HepG2 (cell line): ENCODE results near the gene CBFA2T2.

Experiments
- EP300 ChIP-seq, 3 experiments: sonication (generic) in 1 of 3; formaldehyde crosslinking in 1 of 3; IDR thresholded peaks; 2 replicates each; pipeline versions ENCODE4 v1.5.1 to v1.6.1; 2011 to 2020; ENCODE audit warnings: low read depth in 2 of 3, low read length in 2 of 3, borderline replicate concordance in 1 of 3, improper control_type of control experiment in 1 of 3, mild to moderate bottlenecking in 1 of 3, missing genetic modification reagents in 1 of 3, moderate library complexity in 1 of 3
- ETV6 ChIP-seq: sonication (generic); formaldehyde crosslinking; conservative IDR thresholded peaks from 2 replicates; pipeline ENCODE4 v1.4.0; 2020; ENCODE audit warnings: missing genetic modification reagents
- EZH2 ChIP-seq: conservative IDR thresholded peaks from 2 replicates; pipeline ENCODE4 v1.6.1; 2012; ENCODE audit warnings: mild to moderate bottlenecking, low read depth, low read length, moderate library complexity
- GATAD1 ChIP-seq: IDR thresholded peaks from 2 replicates; pipeline ENCODE4 v1.6.1; 2016; ENCODE audit warnings: missing genetic modification reagents, missing compliant biosample characterization
- IRF2 ChIP-seq: IDR thresholded peaks from 2 replicates; pipeline ENCODE4 v1.6.1; 2018; ENCODE audit warnings: missing genetic modification reagents, missing compliant biosample characterization
- NFYB ChIP-seq: sonication (generic); formaldehyde crosslinking; IDR thresholded peaks from 2 replicates; pipeline ENCODE4 v1.4.0; 2020; ENCODE audit warnings: missing genetic modification reagents
- POLR2A ChIP-seq, 2 experiments: IDR thresholded peaks; 2 replicates each; pipeline ENCODE4 v1.6.1; 2011; ENCODE audit warnings: low read depth in 2 of 2, low read length in 2 of 2, mild to moderate bottlenecking in 1 of 2, moderate library complexity in 1 of 2; ENCODE audit not compliant: insufficient read depth in 1 of 2
- RBAK ChIP-seq: sonication (generic); formaldehyde crosslinking; IDR thresholded peaks from 2 replicates; pipeline ENCODE4 v1.5.1; 2020; ENCODE audit warnings: mild to moderate bottlenecking, missing genetic modification reagents
- SNAPC2 ChIP-seq: sonication (generic); formaldehyde crosslinking; IDR thresholded peaks from 2 replicates; pipeline ENCODE4 v1.8.1; 2022; ENCODE audit warnings: mild to moderate bottlenecking, missing genetic modification reagents
- TARDBP ChIP-seq: sonication (generic); formaldehyde crosslinking; IDR thresholded peaks from 2 replicates; pipeline ENCODE4 v1.8.0; 2022; ENCODE audit warnings: mild to moderate bottlenecking, missing genetic modification reagents
- ZNF10 ChIP-seq: sonication (generic); formaldehyde crosslinking; IDR thresholded peaks from 2 replicates; pipeline ENCODE4 v1.4.0; 2020; ENCODE audit warnings: mild to moderate bottlenecking, low read depth, missing genetic modification reagents, borderline replicate concordance

DNA sequence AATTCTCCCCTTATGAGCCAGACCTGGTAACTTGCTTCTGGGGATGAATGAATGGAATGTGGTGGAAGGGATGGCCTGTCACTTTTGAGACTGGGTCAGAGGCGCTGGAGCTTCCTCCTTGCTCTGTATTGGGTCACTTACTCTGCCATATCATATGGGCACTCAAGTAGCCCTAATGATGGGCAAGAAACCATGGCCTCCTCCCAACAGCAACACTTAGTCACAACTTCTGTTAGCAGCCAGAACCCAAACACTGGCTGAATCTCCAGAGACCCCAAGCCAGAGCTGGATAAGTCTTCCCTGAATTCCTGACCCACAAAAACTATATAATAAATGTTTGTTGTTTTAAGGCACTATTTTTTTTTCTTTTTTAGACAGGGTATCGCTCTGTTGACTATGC is 190.8 kb downstream of the CBFA2T2 start:
- TF ChIP-seq TARDBP (CRISPR knock-in tag) (no peak), POLR2A (IDR thresholded peaks at IDR 0.05; ENCODE audit: insufficient read depth in 1 of 2, low read depth in 2 of 2, low read length in 2 of 2) (no peak; a peak in 1 of 4 replicates), NFYB (CRISPR knock-in tag) (no peak), EZH2 (no peak), ZNF10 (CRISPR knock-in tag) (no peak), GATAD1 (no peak), SNAPC2 (CRISPR knock-in tag) (no peak), EP300 (IDR thresholded peaks at IDR 0.05; ENCODE audit: low read depth in 2 of 2, low read length in 2 of 2) (no peak), EP300 (CRISPR knock-in tag; IDR thresholded peaks at IDR 0.05; ENCODE audit: borderline replicate concordance) (no peak), ETV6 (no peak), IRF2 (CRISPR knock-in tag) (no peak), RBAK (no peak)
